Prostate gland (tissue), 2 donors: ENCODE data around the gene RSPH9.

ENCODE experiments used
- POLR2AphosphoS5 ChIP-seq: sonication (generic); formaldehyde crosslinking; IDR thresholded peaks from one replicate; pipeline ENCODE4 v1.6.1; 2017; ENCODE audit warnings: antibody characterized with exemption
- TF ChIP-seq, protein P1 (sequence below), 4 experiments: fragments of 200-600 bp in 2 of 4; fragments of 450-650 bp in 2 of 4; sonication (generic) in 2 of 4; IDR thresholded peaks; 1 replicate in 3 of 4; 2 replicates in 1 of 4; pipeline ENCODE4 v1.5.1; 2016 to 2019; ENCODE audit warnings: antibody characterized with exemption in 4 of 4, mild to moderate bottlenecking in 2 of 4, moderate library complexity in 2 of 4

DNA sequence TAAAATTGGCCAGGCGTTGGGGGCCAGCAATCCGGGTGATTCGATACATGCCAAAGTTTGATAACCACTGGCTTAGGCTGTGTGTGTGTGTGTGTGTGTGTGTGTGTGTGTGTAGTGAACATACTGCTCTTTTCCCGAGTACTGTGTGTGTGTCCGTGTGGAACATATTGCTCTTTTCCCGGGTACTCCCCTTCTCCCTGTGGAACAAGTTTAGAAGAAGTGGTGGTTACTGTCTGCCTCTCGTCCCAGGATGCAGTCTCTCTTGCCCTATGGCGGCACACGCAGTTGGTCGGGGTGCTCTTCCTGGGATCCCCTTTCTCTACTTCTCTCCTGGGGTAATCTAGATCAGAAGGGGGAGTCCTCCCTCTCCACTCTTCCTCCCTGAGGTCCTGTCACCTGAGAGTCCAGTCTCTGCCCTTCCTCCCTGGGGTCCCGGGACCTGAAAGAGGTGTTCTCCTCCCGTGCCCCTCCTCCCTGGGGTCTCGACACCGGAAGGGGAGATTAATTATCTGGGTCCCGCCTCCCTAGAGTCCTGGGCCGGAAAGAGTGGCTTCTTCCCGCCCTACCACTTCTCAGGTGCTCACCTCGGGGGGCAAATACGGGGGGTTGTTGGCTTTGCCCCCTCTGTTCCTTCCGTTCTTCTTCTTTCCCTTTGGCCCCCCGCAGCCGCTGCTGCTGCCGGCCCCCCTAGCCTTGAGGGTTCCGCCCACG lies 16.3 kb upstream of the RSPH9 start:
- TF ChIP-seq, protein P1, sequence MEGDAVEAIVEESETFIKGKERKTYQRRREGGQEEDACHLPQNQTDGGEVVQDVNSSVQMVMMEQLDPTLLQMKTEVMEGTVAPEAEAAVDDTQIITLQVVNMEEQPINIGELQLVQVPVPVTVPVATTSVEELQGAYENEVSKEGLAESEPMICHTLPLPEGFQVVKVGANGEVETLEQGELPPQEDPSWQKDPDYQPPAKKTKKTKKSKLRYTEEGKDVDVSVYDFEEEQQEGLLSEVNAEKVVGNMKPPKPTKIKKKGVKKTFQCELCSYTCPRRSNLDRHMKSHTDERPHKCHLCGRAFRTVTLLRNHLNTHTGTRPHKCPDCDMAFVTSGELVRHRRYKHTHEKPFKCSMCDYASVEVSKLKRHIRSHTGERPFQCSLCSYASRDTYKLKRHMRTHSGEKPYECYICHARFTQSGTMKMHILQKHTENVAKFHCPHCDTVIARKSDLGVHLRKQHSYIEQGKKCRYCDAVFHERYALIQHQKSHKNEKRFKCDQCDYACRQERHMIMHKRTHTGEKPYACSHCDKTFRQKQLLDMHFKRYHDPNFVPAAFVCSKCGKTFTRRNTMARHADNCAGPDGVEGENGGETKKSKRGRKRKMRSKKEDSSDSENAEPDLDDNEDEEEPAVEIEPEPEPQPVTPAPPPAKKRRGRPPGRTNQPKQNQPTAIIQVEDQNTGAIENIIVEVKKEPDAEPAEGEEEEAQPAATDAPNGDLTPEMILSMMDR (IDR thresholded peaks at IDR 0.05), result no peak
- peak; percentile 9 for TF ChIP-seq POLR2AphosphoS5
